ENCODE measurements around the gene SCP2. TPM values are rescaled to one million over a fixed set of nuclear protein-coding genes. Genes with fewer than 3 reads are reported as not detected.

The SCP2 gene
- total and polyA plus RNA-seq, 2 of the 4 experiments (the other 2 are of a cell fraction) = 70.4 to 83.1 TPM

DNA sequence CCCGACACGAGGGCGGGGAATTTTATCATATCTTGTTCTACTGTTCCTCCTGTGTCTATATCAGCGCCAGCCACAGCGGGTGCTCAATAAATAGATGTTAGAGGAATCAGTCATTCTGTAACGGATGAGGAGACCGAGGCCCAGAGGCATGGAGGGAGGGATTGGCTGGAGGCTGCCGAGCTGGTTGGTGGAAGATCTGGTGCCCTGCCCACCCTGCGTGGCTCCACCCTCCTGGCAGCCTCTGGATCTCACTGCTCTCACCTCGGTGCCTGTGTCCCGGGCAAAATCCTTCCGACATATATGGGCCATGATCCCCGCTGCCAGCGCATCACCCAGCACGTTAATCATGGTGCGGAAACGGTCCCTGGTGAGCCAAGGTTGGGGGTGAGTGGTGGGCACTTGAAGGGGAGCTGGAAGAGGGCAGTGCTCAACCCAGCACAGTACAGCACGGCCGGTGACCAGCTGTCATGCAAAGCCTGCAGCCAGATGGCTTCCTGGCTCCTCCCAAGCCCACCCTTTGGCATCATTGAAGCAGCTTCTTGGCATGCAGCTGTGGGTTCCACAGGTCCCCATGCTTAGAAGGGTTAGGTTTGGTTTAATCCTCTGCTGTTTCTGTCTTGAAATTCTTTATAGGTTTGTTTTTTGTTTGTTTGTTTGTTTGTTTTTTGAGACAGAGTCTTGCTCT lies 161.7 kb downstream of the SCP2 start (continued):
- no peak for TF ChIP-seq NFE2L2 (IDR thresholded peaks at IDR 0.05; ENCODE audit: low read depth, low read length)

DNA sequence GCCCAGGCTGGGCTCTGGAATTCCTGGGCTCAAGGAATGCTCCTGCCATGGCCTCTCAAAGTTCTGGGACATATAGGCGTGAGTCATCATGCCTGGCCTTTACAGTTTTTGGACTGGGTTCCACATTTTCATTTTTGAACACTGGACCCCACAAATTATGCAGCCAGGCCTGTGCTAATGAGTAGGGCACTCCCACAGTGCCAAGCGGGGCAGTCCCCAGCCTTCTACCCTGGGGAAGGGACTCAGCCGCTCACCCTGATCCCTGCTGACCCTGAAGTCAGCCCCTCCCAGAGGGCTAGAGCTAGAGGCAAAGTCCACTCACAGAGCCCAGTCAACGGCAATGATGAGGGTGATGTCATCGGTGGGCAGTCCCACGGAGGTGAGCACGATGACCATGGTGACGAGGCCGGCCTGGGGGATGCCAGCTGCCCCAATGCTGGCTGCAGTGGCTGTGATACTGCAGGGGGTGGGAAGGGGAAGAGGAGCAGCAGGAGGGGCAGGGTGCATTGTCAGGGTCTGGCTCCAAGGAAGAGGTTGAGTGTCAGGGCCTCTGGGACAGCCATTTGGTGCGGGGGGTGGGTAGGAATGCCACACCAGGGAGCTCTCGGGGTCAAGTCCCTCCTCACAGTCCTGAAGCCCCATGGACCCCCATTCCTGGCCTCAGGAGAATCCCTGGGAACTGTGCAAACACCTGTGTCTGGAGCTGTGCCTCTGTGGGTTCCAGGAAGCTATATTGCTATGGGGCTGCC lies 162.6 kb downstream of the SCP2 start:
- Histone ChIP-seq H4K5ac (ENCODE audit: low read depth, low read length) (no peak overlapping the region; the same call in 1 of the 2 replicates), H3K14ac (replicated peaks; ENCODE audit: low read depth, low read length) (peak overlapping the region; percentile 37), H4K8ac (ENCODE audit: low read depth in 2 of 2, low read length in 2 of 2) (peak overlapping the region in 1 of 2 experiments; percentile 35; a peak in 2 of 4 replicates), H3K18ac (ENCODE audit: low read depth, low read length) (no peak overlapping the region; the same call in 1 of the 2 replicates), H2BK20ac (ENCODE audit: low read depth, low read length) (peak overlapping the region; percentile 70), H3K9me3 (ENCODE audit: control insufficient read depth, insufficient read depth, low read length) (no peaks in the 10 kb centered on the region), H2BK15ac (ENCODE audit: low read depth, low read length) (peak overlapping the region; percentile 41; the same call in 2 of the 3 replicates), H3K23ac (ENCODE audit: low read depth, low read length) (no peak overlapping the region), H2AK5ac (ENCODE audit: low read depth, low read length) (peak overlapping the region; percentile 72; the same call in 1 of the 2 replicates), H4K20me1 (ENCODE audit: insufficient read depth, low read length) (no peaks in the 10 kb centered on the region), H2BK120ac (ENCODE audit: low read depth, low read length) (peak overlapping the region; percentile 83), H3K56ac (ENCODE audit: extremely low read depth, insufficient read depth, low read length) (no peak overlapping the region), H3K9me1 (ENCODE audit: insufficient read depth, low read length) (peaks cover 16% of the 10 kb centered on the region), H3K27me3 (ENCODE audit: control insufficient read depth, insufficient read depth, low read length) (no peaks in the 10 kb centered on the region), H3K4me2 (ENCODE audit: low read depth, low read length) (no peak overlapping the region), H2AFZ (replicated peaks; ENCODE audit: low read length, poor library complexity) (peak overlapping the region; percentile 53), H2BK5ac (ENCODE audit: low read depth, low read length, poor library complexity, severe bottlenecking) (peak overlapping the region; percentile 21), H3K79me1 (ENCODE audit: low read depth in 1 of 2, low read length in 2 of 2) (no peaks in the 10 kb centered on the region), H3K4me3 (ENCODE audit: insufficient read depth, low read depth, low read length) (no peak overlapping the region), H3K9ac (ENCODE audit: low read depth, low read length) (no peak overlapping the region), H3K36me3 (ENCODE audit: control insufficient read depth, insufficient read depth, low read length) (peaks cover 3% of the 10 kb centered on the region; the same call in 1 of the 2 replicates), H3K4ac (ENCODE audit: low read depth, low read length) (peak overlapping the region; percentile 72), H2AK9ac (replicated peaks; ENCODE audit: low read depth, low read length, poor library complexity) (peak overlapping the region; percentile 53), H3K4me1 (ENCODE audit: control insufficient read depth, insufficient read depth, low read length) (peaks cover 19% of the 10 kb centered on the region), H3K27ac (ENCODE audit: insufficient read depth, low read length) (no peak overlapping the region), H4K91ac (ENCODE audit: insufficient read depth, low read depth, low read length) (peak overlapping the region; percentile 84)
- ChIA-PET POLR2A (ENCODE audit: unreplicated experiment) (no interaction called here), CTCF (interaction anchor here (0.5 kb wide), 1 partner anchor 344 kb away, joined by 3 read pairs; no protein-coding TSS in a partner anchor)
- dilution Hi-C loops (cut with HindIII; ENCODE audit: low sequenced_read_pairs, unreplicated experiment) (no loop called here), intact Hi-C loops (cut with micrococcal nuclease) (no loop called here), in situ Hi-C loops (cut with MboI; ENCODE audit: low sequenced_read_pairs) (no loop called here)
- BruUV-seq (replicated peaks) = no TSS peak
- peak; percentile 33 for DNase-seq
- TF ChIP-seq FOS (IDR thresholded peaks at IDR 0.05; ENCODE audit: low read depth, low read length) = 0 out of 2 replicates have a peak, but pooled peaks have one; percentile 8
- TF ChIP-seq CEBPB (IDR thresholded peaks at IDR 0.05; ENCODE audit: low read depth, low read length) = no peak
- 86% methylated on average over 3 of the region's 11 CpGs; no CpG with 5 or more reads in 1 of the 2 experiments for WGBS, 2 experiments (ENCODE audit: extremely low coverage in 2 of 2, insufficient read length in 1 of 2)
- ATAC-seq (ENCODE audit: low read depth) = peak; percentile 28
